GM12872 (cell line): ENCODE measurements around the gene SIRT7.

Experiments
- TF ChIP-seq, protein P1 (sequence below): IDR thresholded peaks from 3 replicates; pipeline ENCODE4 v1.5.1; 2011; ENCODE audit warnings: low read depth, mild to moderate bottlenecking, low read length, moderate library complexity; ENCODE audit not compliant: insufficient read depth

SIRT7 gene

DNA sequence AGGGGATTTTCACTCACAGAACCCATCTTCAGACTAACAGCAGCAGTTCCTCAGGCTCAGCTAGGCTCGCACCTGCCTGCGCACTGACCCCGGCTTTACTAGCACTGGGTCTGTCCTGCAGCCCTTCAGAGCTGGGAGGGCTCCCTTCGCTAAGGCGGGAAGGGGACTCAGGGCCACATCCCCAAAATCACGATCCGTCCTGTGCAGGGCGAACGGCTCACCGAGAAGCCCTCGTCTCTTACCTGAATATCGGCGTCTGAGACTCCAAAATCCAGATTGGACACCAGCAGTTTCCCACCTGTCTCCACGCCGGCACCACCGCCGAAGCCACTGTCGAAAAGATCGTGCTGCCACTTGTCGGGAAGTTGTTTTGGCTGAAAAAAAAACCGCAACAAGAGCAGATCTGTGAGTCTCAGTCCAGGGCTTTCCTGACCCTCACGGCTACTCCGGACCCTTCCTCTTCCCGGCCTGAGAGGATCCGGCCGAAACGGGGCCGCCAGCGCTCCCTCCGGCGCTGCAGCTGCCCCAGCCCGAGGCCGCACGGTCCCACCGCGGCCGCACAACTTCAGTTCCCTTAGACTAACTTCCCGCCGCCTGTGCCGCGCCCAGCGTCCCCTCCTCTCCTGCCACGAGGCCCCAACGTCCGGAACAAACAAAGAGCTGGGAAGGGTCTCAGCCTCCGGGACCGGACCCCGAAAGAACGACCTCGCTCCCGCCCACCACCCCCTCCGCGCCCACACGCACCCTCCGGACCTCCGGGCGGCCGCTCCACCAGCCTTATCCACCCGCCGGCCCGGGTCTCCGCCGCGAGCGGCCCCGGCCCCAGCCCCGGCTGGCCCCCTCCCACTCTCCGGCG lies 27.3 kb downstream of the SIRT7 start:
- TF ChIP-seq, protein P1, sequence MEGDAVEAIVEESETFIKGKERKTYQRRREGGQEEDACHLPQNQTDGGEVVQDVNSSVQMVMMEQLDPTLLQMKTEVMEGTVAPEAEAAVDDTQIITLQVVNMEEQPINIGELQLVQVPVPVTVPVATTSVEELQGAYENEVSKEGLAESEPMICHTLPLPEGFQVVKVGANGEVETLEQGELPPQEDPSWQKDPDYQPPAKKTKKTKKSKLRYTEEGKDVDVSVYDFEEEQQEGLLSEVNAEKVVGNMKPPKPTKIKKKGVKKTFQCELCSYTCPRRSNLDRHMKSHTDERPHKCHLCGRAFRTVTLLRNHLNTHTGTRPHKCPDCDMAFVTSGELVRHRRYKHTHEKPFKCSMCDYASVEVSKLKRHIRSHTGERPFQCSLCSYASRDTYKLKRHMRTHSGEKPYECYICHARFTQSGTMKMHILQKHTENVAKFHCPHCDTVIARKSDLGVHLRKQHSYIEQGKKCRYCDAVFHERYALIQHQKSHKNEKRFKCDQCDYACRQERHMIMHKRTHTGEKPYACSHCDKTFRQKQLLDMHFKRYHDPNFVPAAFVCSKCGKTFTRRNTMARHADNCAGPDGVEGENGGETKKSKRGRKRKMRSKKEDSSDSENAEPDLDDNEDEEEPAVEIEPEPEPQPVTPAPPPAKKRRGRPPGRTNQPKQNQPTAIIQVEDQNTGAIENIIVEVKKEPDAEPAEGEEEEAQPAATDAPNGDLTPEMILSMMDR = no peak

DNA sequence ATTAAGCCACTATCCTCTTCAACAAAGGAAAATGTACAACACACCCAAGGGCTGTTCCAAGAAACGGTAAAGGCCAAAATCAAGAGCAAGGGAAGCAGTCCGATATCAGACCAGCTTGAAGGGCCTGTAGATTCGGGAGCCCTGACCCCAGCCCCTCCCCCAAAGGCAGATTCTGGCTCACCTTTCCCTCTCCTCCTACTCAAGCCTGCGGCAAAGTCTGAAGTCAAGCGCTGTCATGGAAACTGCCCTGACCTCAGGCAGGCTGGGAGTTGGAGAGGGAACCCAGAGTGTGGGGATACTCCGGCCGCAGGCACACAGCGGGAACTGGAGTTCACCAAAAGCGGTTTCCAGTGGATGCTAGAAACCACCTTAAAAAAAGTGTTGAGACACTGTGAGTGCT lies 28.4 kb downstream of the SIRT7 start:
- TF ChIP-seq, protein P1 = no peak

DNA sequence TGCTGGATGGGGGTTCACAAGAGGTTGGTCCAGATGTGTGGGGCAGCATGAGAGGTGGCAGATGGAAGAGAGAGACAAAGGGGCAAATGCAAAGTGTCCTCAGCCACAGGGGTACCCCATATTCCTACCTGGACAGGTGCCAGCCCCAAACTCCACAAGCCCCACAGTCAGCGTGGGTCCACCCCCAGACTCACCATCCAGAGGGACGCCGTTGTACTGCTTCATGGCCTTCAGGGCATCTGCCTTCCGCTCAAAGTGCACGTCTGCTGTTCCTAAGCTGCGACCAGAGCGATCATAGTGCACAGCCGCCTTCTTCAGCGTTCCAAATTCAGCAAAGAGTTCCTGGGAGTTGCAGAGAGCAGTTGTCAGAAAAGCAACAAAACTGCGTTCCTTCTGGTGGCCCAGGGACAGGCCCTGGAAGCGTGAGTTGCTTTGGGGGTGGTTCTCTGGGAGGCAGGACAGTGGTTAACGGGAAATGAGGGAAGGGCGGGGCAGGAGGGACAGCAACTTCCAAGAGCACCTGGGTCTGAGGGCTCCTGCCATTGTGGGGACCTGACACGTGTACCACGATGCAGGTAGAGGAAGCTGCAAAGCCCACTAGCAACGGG lies 28.9 kb downstream of the SIRT7 start:
- TF ChIP-seq, protein P1 = no peak

DNA sequence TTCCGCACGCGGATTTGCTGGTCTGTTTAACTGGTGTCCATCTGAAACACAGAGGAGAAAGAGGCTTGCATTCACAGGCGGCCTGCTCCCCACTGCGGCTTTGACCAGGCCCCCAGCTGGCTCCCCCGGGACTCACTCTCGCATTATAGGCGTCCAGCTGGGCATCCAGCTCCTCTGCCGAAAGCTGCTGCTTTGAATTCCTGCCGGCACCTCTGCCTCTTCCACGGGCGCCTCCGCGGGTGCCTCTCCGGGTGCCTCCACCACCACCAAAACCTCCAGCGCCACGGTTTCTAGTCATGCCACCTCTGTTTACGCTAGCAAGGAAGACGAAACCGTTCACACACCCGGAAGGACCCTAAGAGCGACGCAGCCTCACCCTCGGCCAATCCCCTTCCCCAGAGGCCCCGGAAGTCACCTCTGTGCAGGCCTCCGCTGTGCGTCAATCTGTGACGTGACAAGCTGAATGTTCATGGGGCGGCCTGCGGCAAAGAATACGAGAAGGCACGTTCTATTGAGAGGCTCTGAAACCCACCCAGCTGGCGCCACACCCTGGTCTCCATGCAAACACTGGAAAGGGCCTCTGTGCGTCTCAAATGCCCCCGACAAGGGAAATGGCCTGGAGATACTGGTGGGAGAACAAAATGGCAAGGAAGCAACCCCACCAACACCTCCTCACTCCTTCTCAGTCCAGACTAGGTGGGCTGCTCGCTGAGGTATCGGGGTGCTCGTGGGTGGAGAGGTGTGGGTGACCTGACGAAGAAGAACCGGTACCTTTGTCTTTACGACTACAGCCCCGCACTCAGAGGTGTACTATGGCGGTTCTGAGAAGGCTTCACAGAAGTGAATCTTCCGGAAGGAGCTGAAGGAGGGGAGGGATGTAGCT lies 29.6 kb downstream of the SIRT7 start:
- TF ChIP-seq, protein P1 = no peak

DNA sequence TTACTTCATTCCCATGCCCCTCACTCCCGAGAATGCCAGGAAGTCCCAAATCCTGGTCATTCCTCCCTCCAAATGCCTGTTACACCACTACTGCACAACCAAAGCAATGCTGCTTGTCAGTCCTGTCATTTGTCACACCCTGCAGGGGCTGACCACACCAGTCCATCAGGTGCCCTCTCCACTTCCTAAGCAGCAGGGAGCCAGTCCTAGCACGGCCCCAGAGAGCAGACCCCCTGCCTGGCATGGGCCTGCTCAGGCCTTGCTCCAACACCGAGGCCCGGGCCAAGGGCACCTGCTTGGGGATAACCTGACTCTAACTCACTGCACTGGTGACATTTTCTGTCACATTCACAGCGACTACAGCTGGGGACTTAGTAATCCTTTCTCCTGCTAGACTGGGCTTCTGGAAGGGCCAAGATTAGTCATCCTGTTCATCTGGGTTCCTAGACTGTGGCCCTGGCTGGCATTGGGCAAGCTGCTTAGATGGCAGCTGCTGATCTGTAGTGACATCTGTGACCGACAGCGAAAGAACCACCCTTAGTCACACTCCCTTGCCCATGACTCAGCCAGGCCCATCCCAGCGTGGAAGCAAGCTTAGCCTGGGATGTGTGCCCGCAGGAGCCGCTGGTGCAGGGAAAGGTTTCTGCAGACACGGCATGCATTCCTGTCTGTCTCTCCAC lies 32.0 kb downstream of the SIRT7 start:
- TF ChIP-seq, protein P1 = no peak

DNA sequence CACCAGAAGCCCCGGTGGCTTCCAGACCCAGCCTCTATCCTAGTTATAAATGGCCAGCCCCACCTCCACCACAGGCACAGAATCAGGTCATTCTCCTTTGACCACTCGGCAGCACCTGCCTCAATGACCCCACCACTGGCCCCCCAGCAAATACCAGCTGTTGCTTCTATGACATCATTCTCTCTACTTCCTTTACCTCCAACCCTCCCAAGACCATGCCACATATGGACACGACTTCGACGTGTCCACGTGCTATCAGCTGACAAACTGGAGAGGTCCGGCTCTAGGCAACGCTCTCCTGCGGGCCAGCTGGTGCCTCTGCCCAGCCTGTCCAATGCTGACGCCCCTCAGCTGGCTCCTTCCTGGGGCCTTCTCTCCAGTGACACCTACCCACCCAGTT lies 32.5 kb downstream of the SIRT7 start:
- TF ChIP-seq, protein P1 = no peak

DNA sequence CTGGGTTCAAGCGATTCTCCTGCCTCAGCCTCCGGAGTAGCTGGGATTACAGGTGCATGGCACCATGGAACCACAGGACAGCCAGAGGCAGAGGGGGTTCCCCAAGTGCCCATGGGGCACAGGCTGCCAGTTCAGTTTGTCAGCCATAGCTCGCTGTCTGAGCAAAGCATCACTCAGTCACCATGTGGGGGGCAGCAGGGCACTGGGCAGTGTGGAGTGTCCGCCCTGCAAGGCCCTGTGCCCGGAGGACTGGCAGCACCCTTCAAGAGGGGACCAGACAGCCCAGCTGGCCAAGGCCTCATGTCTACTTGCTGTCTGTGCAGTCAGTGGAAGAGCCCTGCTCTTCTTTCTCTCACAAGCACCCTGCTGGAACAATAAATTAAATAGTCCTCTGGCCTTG lies 33.0 kb downstream of the SIRT7 start:
- TF ChIP-seq, protein P1 = no peak
